H1 (cell line): Measurements from ENCODE around the gene TEAD1. TPM values are rescaled to one million over a fixed set of nuclear protein-coding genes. Genes with fewer than 3 reads are reported as not detected.
A peak's percentile ranks its signal among the peaks of the same experiment; 100 is the strongest.

ENCODE experiments used
- CTCF ChIA-PET: fragments of 300-600 bp; sonication (Branson Sonifier 250); formaldehyde crosslinking; loops from one replicate; lab custom pipeline; 2021; ENCODE audit not compliant: partially characterized antibody; lab: Charles Lee
- POLR2A ChIA-PET: fragments of 300-600 bp; sonication (Branson Sonifier 250); formaldehyde crosslinking; loops from one replicate; lab custom pipeline; 2021; ENCODE audit warnings: inconsistent platforms; ENCODE audit not compliant: partially characterized antibody; lab: Charles Lee
- DNase-seq, 2 experiments: peaks; one replicate each; pipeline versions ENCODE4 v3.0.0 to v3.0.0-alpha.2; 2010 to 2022; ENCODE audit warnings: low spot score in 2 of 2, low read depth in 1 of 2, mixed read lengths in 1 of 2
- FAIRE-seq: peaks from 2 replicates; lab custom pipeline; 2011; peaks lifted over from hg19 to GRCh38; lab: Jason Lieb, UNC
- H2AFZ ChIP-seq: 2 replicates; pipeline ENCODE4 v1.8.1; 2012; ENCODE audit warnings: low read length, inconsistent platforms
- H2AK5ac ChIP-seq: 2 replicates; pipeline ENCODE4 v1.6.1; 2013; ENCODE audit warnings: low read depth, low read length
- H2BK120ac ChIP-seq: replicated peaks from 2 replicates; pipeline ENCODE3; 2013; ENCODE audit warnings: low read depth, low read length, inconsistent platforms
- H2BK12ac ChIP-seq: 2 replicates; pipeline ENCODE4 v1.6.1; 2013; ENCODE audit warnings: low read depth, low read length
- H2BK15ac ChIP-seq: 2 replicates; pipeline ENCODE4 v1.6.1; 2013; ENCODE audit warnings: low read length
- H2BK20ac ChIP-seq: 2 replicates; pipeline ENCODE4 v1.6.1; 2013; ENCODE audit warnings: low read length
- H2BK5ac ChIP-seq: 2 replicates; pipeline ENCODE4 v1.6.1; 2013; ENCODE audit warnings: low read depth, low read length
- H3K14ac ChIP-seq: 2 replicates; pipeline ENCODE4 v1.6.1; 2013; ENCODE audit warnings: inconsistent platforms; ENCODE audit not compliant: insufficient read length
- H3K18ac ChIP-seq: 2 replicates; pipeline ENCODE4 v1.6.1; 2013; ENCODE audit warnings: low read length; ENCODE audit errors: extremely low read depth
- H3K23ac ChIP-seq: 2 replicates; pipeline ENCODE4 v1.6.1; 2013; ENCODE audit warnings: inconsistent platforms; ENCODE audit not compliant: insufficient read length
- H3K23me2 ChIP-seq: 2 replicates; pipeline ENCODE4 v1.6.1; 2013; ENCODE audit warnings: low read depth, low read length
- H3K27ac ChIP-seq: 2 replicates; pipeline ENCODE4 v1.6.1; 2011; ENCODE audit warnings: low read depth, low read length, inconsistent platforms
- H3K27me3 ChIP-seq, 4 experiments: replicated peaks in 1 of 4; 1 replicate in 1 of 4; 2 replicates in 3 of 4; pipeline versions ENCODE4 v1.6.1 to v1.8.1; 2011 to 2013; ENCODE audit warnings: low read length in 3 of 4, mild to moderate bottlenecking in 3 of 4, inconsistent platforms in 2 of 4, mixed read lengths in 2 of 4, moderate library complexity in 1 of 4; ENCODE audit not compliant: control insufficient read depth in 3 of 4, insufficient read depth in 3 of 4; ENCODE audit errors: extremely low read depth in 1 of 4
- H3K36me3 ChIP-seq, 4 experiments: 2 replicates each; pipeline versions ENCODE4 v1.6.1 to v1.8.1; 2011 to 2013; ENCODE audit warnings: mild to moderate bottlenecking in 4 of 4, low read length in 3 of 4, moderate library complexity in 2 of 4, control low read depth in 1 of 4, inconsistent platforms in 1 of 4; ENCODE audit not compliant: insufficient read depth in 4 of 4, control insufficient read depth in 2 of 4
- H3K4ac ChIP-seq: replicated peaks from 2 replicates; pipeline ENCODE3; 2013; ENCODE audit warnings: low read length, low read depth, mixed read lengths, inconsistent platforms; ENCODE audit not compliant: insufficient read length
- H3K4me1 ChIP-seq, 4 experiments: replicated peaks in 1 of 4; 1 replicate in 1 of 4; 2 replicates in 3 of 4; pipeline versions ENCODE4 v1.6.1 to v1.8.1; 2011 to 2013; ENCODE audit warnings: low read length in 3 of 4, inconsistent platforms in 2 of 4, mixed read lengths in 1 of 4; ENCODE audit not compliant: insufficient read depth in 4 of 4, control insufficient read depth in 3 of 4
- H3K4me2 ChIP-seq, 2 experiments: 2 replicates each; pipeline versions ENCODE4 v1.6.1 to v1.8.1; 2011 to 2013; ENCODE audit warnings: low read depth in 2 of 2, low read length in 2 of 2, control low read depth in 1 of 2, inconsistent platforms in 1 of 2, mild to moderate bottlenecking in 1 of 2; ENCODE audit not compliant: insufficient read depth in 1 of 2
- H3K4me3 ChIP-seq, 4 experiments: fragments of 200-600, 300-600 bp in 1 of 4; sonication (generic), shearing (Covaris generic), sonication (Bioruptor Twin) in 1 of 4; 2 replicates each; pipeline versions ENCODE4 v1.5.1 to v1.8.1; 2011 to 2016; ENCODE audit warnings: low read length in 4 of 4, low read depth in 3 of 4, control low read depth in 2 of 4, inconsistent platforms in 2 of 4, mild to moderate bottlenecking in 2 of 4, mixed read lengths in 1 of 4, moderate library complexity in 1 of 4; ENCODE audit not compliant: insufficient read depth in 2 of 4; ENCODE audit errors: extremely low read depth in 1 of 4
- H3K56ac ChIP-seq: replicated peaks from 2 replicates; pipeline ENCODE3; 2013; ENCODE audit warnings: low read depth, mild to moderate bottlenecking, mixed read lengths, low read length, inconsistent platforms; ENCODE audit not compliant: insufficient read length
- H3K79me1 ChIP-seq: 2 replicates; pipeline ENCODE4 v1.6.1; 2013; ENCODE audit warnings: low read depth, low read length, control low read depth
- H3K79me2 ChIP-seq, 2 experiments: 2 replicates each; pipeline versions ENCODE4 v1.6.1 to v1.8.1; 2012 to 2013; ENCODE audit warnings: low read length in 2 of 2, mild to moderate bottlenecking in 2 of 2, inconsistent platforms in 1 of 2; ENCODE audit not compliant: insufficient read depth in 2 of 2, control insufficient read depth in 1 of 2
- H3K9ac ChIP-seq, 4 experiments: replicated peaks in 1 of 4; 1 replicate in 1 of 4; 2 replicates in 3 of 4; pipeline versions ENCODE4 v1.6.1 to v1.8.1; 2011 to 2013; ENCODE audit warnings: low read depth in 3 of 4, low read length in 3 of 4, control low read depth in 2 of 4, mild to moderate bottlenecking in 2 of 4, moderate library complexity in 2 of 4, inconsistent platforms in 1 of 4; ENCODE audit errors: extremely low read depth in 1 of 4
- H3K9me3 ChIP-seq, 2 experiments: 2 replicates each; pipeline versions ENCODE4 v1.6.1 to v1.8.1; 2012 to 2013; ENCODE audit warnings: mild to moderate bottlenecking in 2 of 2, moderate library complexity in 2 of 2, control low read depth in 1 of 2, inconsistent platforms in 1 of 2, low read depth in 1 of 2, low read length in 1 of 2, mixed read lengths in 1 of 2; ENCODE audit not compliant: insufficient read depth in 2 of 2
- H4K20me1 ChIP-seq, 2 experiments: replicated peaks in 1 of 2; 2 replicates each; pipeline versions ENCODE3 to v1.8.1; 2011 to 2013; ENCODE audit warnings: inconsistent platforms in 2 of 2, low read length in 2 of 2, mild to moderate bottlenecking in 1 of 2; ENCODE audit not compliant: insufficient read depth in 2 of 2, control insufficient read depth in 1 of 2
- H4K5ac ChIP-seq: 2 replicates; pipeline ENCODE4 v1.6.1; 2013; ENCODE audit warnings: low read length, low read depth, mixed read lengths, inconsistent platforms; ENCODE audit not compliant: insufficient read length
- H4K8ac ChIP-seq: 2 replicates; pipeline ENCODE4 v1.8.0; 2013; ENCODE audit warnings: mild to moderate bottlenecking, moderate library complexity, low read length, inconsistent platforms; ENCODE audit not compliant: insufficient read depth; ENCODE audit errors: extremely low read depth
- H4K91ac ChIP-seq: replicated peaks from 2 replicates; pipeline ENCODE3; 2013; ENCODE audit warnings: low read length, mixed read lengths, inconsistent platforms; ENCODE audit not compliant: insufficient read length
- BCL11A ChIP-seq, 2 experiments: IDR thresholded peaks; one replicate each; pipeline ENCODE4 v1.6.1; 2011; ENCODE audit warnings: low read depth in 2 of 2, low read length in 2 of 2, mild to moderate bottlenecking in 2 of 2
- CBX5 ChIP-seq: fragments of 300-800, 300-1000 bp; sonication (generic); IDR thresholded peaks from 2 replicates; pipeline ENCODE4 v1.7.1; 2016; ENCODE audit warnings: antibody characterized with exemption, low read length, low read depth
- KDM5A ChIP-seq: fragments of 200-600 bp; IDR thresholded peaks from 2 replicates; pipeline ENCODE4 v1.7.1; 2012; ENCODE audit warnings: mild to moderate bottlenecking, low read length, inconsistent platforms, mixed read lengths
- MAFK ChIP-seq: IDR thresholded peaks from 2 replicates; pipeline ENCODE4 v1.6.1; 2012; ENCODE audit warnings: low read depth, mild to moderate bottlenecking, improper control_type of control experiment, low read length
- NANOG ChIP-seq: IDR thresholded peaks from 2 replicates; pipeline ENCODE4 v1.6.1; 2011; ENCODE audit warnings: low read length, low read depth, mild to moderate bottlenecking, inconsistent platforms; ENCODE audit not compliant: insufficient read depth, poor library complexity, severe bottlenecking
- PHF8 ChIP-seq: fragments of 200-600 bp; sonication (generic); conservative IDR thresholded peaks from 2 replicates; pipeline ENCODE4 v1.7.1; 2012; ENCODE audit warnings: low read depth, mild to moderate bottlenecking, inconsistent platforms, low read length, moderate library complexity
- TAF1 ChIP-seq: IDR thresholded peaks from 2 replicates; pipeline ENCODE4 v1.6.1; 2011; ENCODE audit warnings: mild to moderate bottlenecking, low read depth, low read length
- TAF7 ChIP-seq: optimal IDR thresholded peaks from 2 replicates; pipeline ENCODE3; 2011; ENCODE audit warnings: low read depth, mild to moderate bottlenecking, inconsistent platforms, low read length, moderate library complexity, borderline replicate concordance
- TBP ChIP-seq: IDR thresholded peaks from 2 replicates; pipeline ENCODE4 v1.6.1; 2011; ENCODE audit warnings: low read depth, low read length, improper control_type of control experiment
- TEAD4 ChIP-seq: IDR thresholded peaks from 2 replicates; pipeline ENCODE4 v1.6.1; 2012; ENCODE audit warnings: low read depth, low read length, inconsistent platforms, mixed read lengths
- WGBS, 2 experiments: shearing (Covaris generic) in 1 of 2; methylation state at CpG; one replicate each; pipeline versions ENCODE4 v1.1.6 to v1.1.7; 2013 to 2015; ENCODE audit warnings: low lambda C conversion rate in 2 of 2, mixed read lengths in 2 of 2, inconsistent platforms in 1 of 2, low coverage in 1 of 2, missing lambda C conversion rate in 1 of 2; ENCODE audit not compliant: insufficient replicate concordance in 2 of 2, insufficient coverage in 1 of 2, insufficient read length in 1 of 2; ENCODE audit errors: extremely low coverage in 1 of 2, missing lambda C conversion rate in 1 of 2; 5-methylcytosine and 5-hydroxymethylcytosine counted together
- polyA plus RNA-seq, 7 experiments: library from polyadenylated mRNA; depleted of rRNA in 3 of 7; stranded (reverse) in 5 of 7; unstranded in 2 of 7; fragments of >200 nt in 5 of 7; fragments of 200-250 nt in 2 of 7; gene quantifications; 1 replicate in 5 of 7; 2 replicates in 1 of 7; 4 replicates in 1 of 7; pipeline versions ENCODE4 v1.2.1 to v1.2.3, GENCODE V29; 2011 to 2013; ENCODE audit warnings: missing spikeins in 2 of 7, mixed read lengths in 2 of 7
- total RNA-seq: library from RNA; stranded (reverse); fragmentation: NEBNext Ultra II Directional; extraction: Animal tissue kit (Norgen Biotek cat#: 25700); gene quantifications from 2 replicates; pipeline ENCODE4 v1.2.1, GENCODE V29; 2021
- TF ChIP-seq, protein P1 (sequence below): IDR thresholded peaks from 2 replicates; pipeline ENCODE4 v1.6.1; 2012; ENCODE audit warnings: low read length, inconsistent platforms

Gene TEAD1
- total and polyA plus RNA-seq, 2 of the 8 experiments (the other 6 are each of a cell fraction or from before 2014, with no cell fraction given), result 15.6 to 67.4 TPM

DNA sequence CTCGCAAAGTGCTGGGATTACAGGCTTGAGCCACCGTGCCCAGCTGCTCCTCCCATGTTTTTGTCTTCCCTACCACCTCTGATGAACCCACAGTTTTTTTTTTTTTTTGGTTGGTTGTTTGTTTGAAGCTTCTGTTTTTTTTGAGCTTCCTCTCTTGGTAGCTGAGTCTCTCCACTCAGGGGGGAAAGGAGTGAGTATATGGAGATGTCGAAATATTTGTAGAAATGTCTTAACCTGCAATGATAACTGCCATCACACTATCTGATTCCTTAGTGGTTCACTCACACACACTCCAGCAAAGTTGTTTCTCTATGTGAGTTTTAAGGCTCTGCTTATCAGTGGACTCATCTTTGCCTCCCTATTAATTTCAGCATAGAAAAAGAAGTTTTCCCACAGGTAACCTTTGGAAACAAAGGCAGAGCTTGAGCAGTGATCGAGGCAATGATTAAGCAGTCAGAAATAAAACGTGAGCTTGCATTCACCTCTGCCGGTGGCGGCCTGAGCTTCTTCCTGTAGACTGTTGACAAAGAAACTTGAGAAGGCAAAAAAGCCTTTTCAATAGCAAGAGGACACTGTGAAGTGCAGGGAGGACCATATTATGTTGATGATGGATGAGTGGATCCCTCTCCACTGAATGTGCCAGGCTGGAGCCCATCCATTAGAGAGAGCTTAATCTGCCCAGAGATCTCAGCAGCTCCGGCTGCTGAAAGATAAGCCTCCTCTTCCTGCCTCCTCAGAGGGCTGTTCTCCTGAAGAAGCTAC, 305.9 kb downstream of the TEAD1 start:
- no peak overlapping the region for H3K56ac ChIP-seq
- POLR2A ChIA-PET, result interaction anchor here (1.1 kb wide), 1 partner anchor 73 kb away, joined by 3 read pairs; no protein-coding TSS in a partner anchor
- WGBS, 2 experiments, result 81% methylated on average over 8 of the region's 8 CpGs; no CpG with 5 or more reads in 1 of the 2 experiments
- no peak for TF ChIP-seq TAF7
- no peak for TF ChIP-seq PHF8
- no peak for TF ChIP-seq TBP
- TF ChIP-seq BCL11A (IDR thresholded peaks at IDR 0.05; ENCODE audit: low read depth in 2 of 2, low read length in 2 of 2), result no peak
- TF ChIP-seq NANOG, result no peak
- no peak for TF ChIP-seq KDM5A
- TF ChIP-seq MAFK, result no peak
- TF ChIP-seq, protein P1, sequence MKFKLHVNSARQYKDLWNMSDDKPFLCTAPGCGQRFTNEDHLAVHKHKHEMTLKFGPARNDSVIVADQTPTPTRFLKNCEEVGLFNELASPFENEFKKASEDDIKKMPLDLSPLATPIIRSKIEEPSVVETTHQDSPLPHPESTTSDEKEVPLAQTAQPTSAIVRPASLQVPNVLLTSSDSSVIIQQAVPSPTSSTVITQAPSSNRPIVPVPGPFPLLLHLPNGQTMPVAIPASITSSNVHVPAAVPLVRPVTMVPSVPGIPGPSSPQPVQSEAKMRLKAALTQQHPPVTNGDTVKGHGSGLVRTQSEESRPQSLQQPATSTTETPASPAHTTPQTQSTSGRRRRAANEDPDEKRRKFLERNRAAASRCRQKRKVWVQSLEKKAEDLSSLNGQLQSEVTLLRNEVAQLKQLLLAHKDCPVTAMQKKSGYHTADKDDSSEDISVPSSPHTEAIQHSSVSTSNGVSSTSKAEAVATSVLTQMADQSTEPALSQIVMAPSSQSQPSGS, result no peak
- no peak for TF ChIP-seq CBX5
- TF ChIP-seq TAF1, result no peak
- no peak for TF ChIP-seq TEAD4

More for the DNA sequence above, 305.9 kb downstream of the TEAD1 start:
- no peaks in the 10 kb centered on the region for H3K79me2 ChIP-seq
- H3K9me3 ChIP-seq, result no peaks in the 10 kb centered on the region
- no peak overlapping the region for H2AK5ac ChIP-seq
- H3K4me2 ChIP-seq, result no peak overlapping the region
- H2AFZ ChIP-seq, result peak overlapping the region; percentile 6; the same call in 1 of the 2 replicates
- H4K20me1 ChIP-seq, result no peaks in the 10 kb centered on the region
- H3K79me1 ChIP-seq, result no peaks in the 10 kb centered on the region
- no peaks in the 10 kb centered on the region; the same call in 1 of the 2 replicates for H3K23me2 ChIP-seq
- no peak overlapping the region for H2BK12ac ChIP-seq
- no peaks in the 10 kb centered on the region for H3K36me3 ChIP-seq
- no peak overlapping the region for H2BK15ac ChIP-seq
- H3K23ac ChIP-seq, result no peak overlapping the region
- H2BK120ac ChIP-seq, result no peak overlapping the region
- no peak overlapping the region for H4K8ac ChIP-seq
- H3K4me3 ChIP-seq, result no peak overlapping the region
- H4K5ac ChIP-seq, result no peak overlapping the region
- no peak overlapping the region for H3K27ac ChIP-seq
- H3K4ac ChIP-seq, result no peak overlapping the region
- H3K18ac ChIP-seq, result no peak overlapping the region
- H2BK5ac ChIP-seq, result no peak overlapping the region
- DNase-seq (no peak), FAIRE-seq (no peak)
- no peaks in the 10 kb centered on the region for H3K4me1 ChIP-seq
- no peak overlapping the region for H3K14ac ChIP-seq
- H4K91ac ChIP-seq, result no peak overlapping the region
- no peak overlapping the region for H3K9ac ChIP-seq
- no peak overlapping the region for H2BK20ac ChIP-seq
- CTCF ChIA-PET, result interaction anchor here (0.7 to 13.1 kb wide), 17 partner anchors 15 to 1427 kb away, joined by 3 to 116 read pairs (median 3); no protein-coding TSS in a partner anchor
- no peaks in the 10 kb centered on the region for H3K27me3 ChIP-seq
